ENCODE data around the gene DNM2.

Gene DNM2

GRCh38 chr19:10768369-10768768, 50.5 kb downstream of the DNM2 start:
- no peak overlapping the region for H3K4me3 ChIP-seq (ENCODE audit: low read depth, low read length)
- no peak for DNase-seq (ENCODE audit: low read depth)
- in situ Hi-C loops (cut with HindIII; ENCODE audit: low sequenced_read_pairs), result no loop called here
- TF ChIP-seq CTCF (IDR thresholded peaks at IDR 0.05; ENCODE audit: low read depth, low read length, missing control alignments), result no peak

GRCh38 chr19:10768936-10769335, 51.1 kb downstream of the DNM2 start:
- DNase-seq (ENCODE audit: low read depth), result no peak
- TF ChIP-seq CTCF (IDR thresholded peaks at IDR 0.05; ENCODE audit: low read depth, low read length, missing control alignments), result no peak
- no peak overlapping the region for H3K4me3 ChIP-seq (ENCODE audit: low read depth, low read length)
- in situ Hi-C loops (cut with HindIII; ENCODE audit: low sequenced_read_pairs), result no loop called here

GRCh38 chr19:10769533-10770491, 51.9 kb downstream of the DNM2 start:
- no peak for DNase-seq (ENCODE audit: low read depth)
- TF ChIP-seq CTCF (IDR thresholded peaks at IDR 0.05; ENCODE audit: low read depth, low read length, missing control alignments), result peak; percentile 17
- in situ Hi-C loops (cut with HindIII; ENCODE audit: low sequenced_read_pairs), result no loop called here

GRCh38 chr19:10773969-10774368, 56.1 kb downstream of the DNM2 start:
- no peak for DNase-seq (ENCODE audit: low read depth)
- no peak for TF ChIP-seq CTCF (IDR thresholded peaks at IDR 0.05; ENCODE audit: low read depth, low read length, missing control alignments)
- no peak overlapping the region for H3K4me3 ChIP-seq (ENCODE audit: low read depth, low read length)
- in situ Hi-C loops (cut with HindIII; ENCODE audit: low sequenced_read_pairs), result no loop called here

More at GRCh38 chr19:10769533-10770491, 51.9 kb downstream of the DNM2 start:
- no peak overlapping the region for H3K4me3 ChIP-seq (ENCODE audit: low read depth, low read length)

GRCh38 chr19:10774893-10775292, 57.0 kb downstream of the DNM2 start:
- no peak for TF ChIP-seq CTCF (IDR thresholded peaks at IDR 0.05; ENCODE audit: low read depth, low read length, missing control alignments)
- H3K4me3 ChIP-seq (ENCODE audit: low read depth, low read length), result no peak overlapping the region
- in situ Hi-C loops (cut with HindIII; ENCODE audit: low sequenced_read_pairs), result no loop called here
- DNase-seq (ENCODE audit: low read depth), result no peak

GRCh38 chr19:10776900-10777650, 59.2 kb downstream of the DNM2 start:
- in situ Hi-C loops (cut with HindIII; ENCODE audit: low sequenced_read_pairs), result no loop called here
- no peak overlapping the region for H3K4me3 ChIP-seq (ENCODE audit: low read depth, low read length)
- DNase-seq (ENCODE audit: low read depth), result no peak
- TF ChIP-seq CTCF (IDR thresholded peaks at IDR 0.05; ENCODE audit: low read depth, low read length, missing control alignments), result no peak

Measured in astrocyte of the cerebellum (primary cell).